ENCODE results near the gene IL11. TPM values are rescaled to one million over a fixed set of nuclear protein-coding genes. Genes with fewer than 3 reads are reported as not detected.
"Not testable (repeated sequence)": the region's sequence is repeated elsewhere in the genome, so short reads cannot be mapped to it uniquely, and the experiment has no call there.

Gene IL11
- total RNA-seq: 0.64 and 1.3 TPM in 2 replicates

GRCh38 chr19:55370305-55370988, at the start of gene IL11:
TSS of gene IL11 (minus strand) at chr19:55370463. CDS start at chr19:55370310, 153 bp downstream.
- FAIRE-seq (no peak), DNase-seq (ENCODE audit: low read depth) (peak; percentile 46)
- H3K27me3 ChIP-seq (ENCODE audit: control insufficient read depth, insufficient read depth, low read length): peaks cover 3% of the 10 kb centered on the region
- H3K36me3 ChIP-seq (ENCODE audit: control insufficient read depth, insufficient read depth, low read length): no peaks in the 10 kb centered on the region
- peak within 1 kb of the TSS; percentile 45 for H3K4me3 ChIP-seq (ENCODE audit: low read depth, low read length)
- no peak for TF ChIP-seq CTCF (IDR thresholded peaks at IDR 0.05; ENCODE audit: insufficient read depth, low read length, severe bottlenecking)

GRCh38 chr19:55419624-55420236, 49.5 kb upstream of the IL11 start:
- Histone ChIP-seq H3K4me3 (ENCODE audit: low read depth, low read length) (no peak overlapping the region), H3K36me3 (ENCODE audit: control insufficient read depth, insufficient read depth, low read length) (no peaks in the 10 kb centered on the region), H3K27me3 (ENCODE audit: control insufficient read depth, insufficient read depth, low read length) (no peaks in the 10 kb centered on the region)
- FAIRE-seq: no peak
- no peak for DNase-seq (ENCODE audit: low read depth)
- no peak for TF ChIP-seq CTCF (IDR thresholded peaks at IDR 0.05; ENCODE audit: insufficient read depth, low read length, severe bottlenecking)

GRCh38 chr19:55419103-55419502, 48.8 kb upstream of the IL11 start:
- FAIRE-seq: no peak
- no peaks in the 10 kb centered on the region for H3K27me3 ChIP-seq (ENCODE audit: control insufficient read depth, insufficient read depth, low read length)
- DNase-seq (ENCODE audit: low read depth): no peak

GRCh38 chr19:55418185-55418584, 47.9 kb upstream of the IL11 start:
- no peak overlapping the region for H3K4me3 ChIP-seq (ENCODE audit: low read depth, low read length)
- H3K27me3 ChIP-seq (ENCODE audit: control insufficient read depth, insufficient read depth, low read length): no peaks in the 10 kb centered on the region
- FAIRE-seq (no peak), DNase-seq (ENCODE audit: low read depth) (peak; percentile 73)
- H3K36me3 ChIP-seq (ENCODE audit: control insufficient read depth, insufficient read depth, low read length): no peaks in the 10 kb centered on the region
- TF ChIP-seq CTCF (IDR thresholded peaks at IDR 0.05; ENCODE audit: insufficient read depth, low read length, severe bottlenecking): peak; percentile 69

More at GRCh38 chr19:55419103-55419502, 48.8 kb upstream of the IL11 start:
- H3K4me3 ChIP-seq (ENCODE audit: low read depth, low read length): no peak overlapping the region
- TF ChIP-seq CTCF (IDR thresholded peaks at IDR 0.05; ENCODE audit: insufficient read depth, low read length, severe bottlenecking): no peak
- no peaks in the 10 kb centered on the region for H3K36me3 ChIP-seq (ENCODE audit: control insufficient read depth, insufficient read depth, low read length)

- peaks cover 4% of the 10 kb centered on the region for H3K36me3 ChIP-seq (ENCODE audit: control insufficient read depth, insufficient read depth, low read length)
- H3K27me3 ChIP-seq (ENCODE audit: control insufficient read depth, insufficient read depth, low read length): no peaks in the 10 kb centered on the region
- no peak overlapping the region for H3K4me3 ChIP-seq (ENCODE audit: low read depth, low read length)
- TF ChIP-seq CTCF (IDR thresholded peaks at IDR 0.05; ENCODE audit: insufficient read depth, low read length, severe bottlenecking): no peak
- FAIRE-seq: no peak
- DNase-seq (ENCODE audit: low read depth): no peak
These were observed 39.9 kb upstream of the IL11 start for GRCh38 chr19:55410168-55410567.

- not testable (repeated sequence) for DNase-seq (ENCODE audit: low read depth); H3K36me3 ChIP-seq (ENCODE audit: control insufficient read depth, insufficient read depth, low read length); H3K4me3 ChIP-seq (ENCODE audit: low read depth, low read length); FAIRE-seq; H3K27me3 ChIP-seq (ENCODE audit: control insufficient read depth, insufficient read depth, low read length)
These were observed 38.9 kb upstream of the IL11 start for GRCh38 chr19:55409179-55409578.
